ENCODE results near the gene SLC34A1.

- no peak for TF ChIP-seq CTCF (conservative IDR thresholded peaks at IDR 0.05; ENCODE audit: low read depth, low read length)
- TF ChIP-seq EZH2 (IDR thresholded peaks at IDR 0.05; ENCODE audit: borderline replicate concordance, low read depth, low read length, poor library complexity, severe bottlenecking): no peak
These were observed 25.8 kb upstream of the SLC34A1 start for GRCh38 chr5:177358370-177358819.

Measured in A673 (cell line).